ENCODE data around the gene CMC1.
"Not testable (repeated sequence)": the region's sequence is repeated elsewhere in the genome, so short reads cannot be mapped to it uniquely, and the experiment has no call there.

Gene CMC1

DNA sequence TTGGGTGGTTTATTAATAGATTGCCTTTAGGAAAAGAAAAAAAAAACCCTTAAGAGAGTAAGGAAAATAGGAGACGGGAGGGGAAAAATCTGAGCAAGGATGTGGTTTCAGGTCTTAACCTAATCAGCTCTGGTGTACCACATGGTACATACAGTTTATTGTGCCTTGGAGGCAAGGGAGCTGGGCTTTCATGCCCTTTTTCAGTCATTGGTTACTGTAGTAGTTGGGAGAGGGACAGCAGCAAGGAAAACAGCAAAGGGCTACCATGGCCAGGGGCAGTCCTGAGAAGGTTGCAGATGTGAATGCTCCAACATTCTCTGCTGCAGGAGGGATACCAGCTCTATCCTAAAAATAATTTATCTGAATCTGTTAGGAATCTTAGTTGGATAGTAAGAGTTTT, 5.9 kb downstream of the CMC1 start:
- no peak for DNase-seq

DNA sequence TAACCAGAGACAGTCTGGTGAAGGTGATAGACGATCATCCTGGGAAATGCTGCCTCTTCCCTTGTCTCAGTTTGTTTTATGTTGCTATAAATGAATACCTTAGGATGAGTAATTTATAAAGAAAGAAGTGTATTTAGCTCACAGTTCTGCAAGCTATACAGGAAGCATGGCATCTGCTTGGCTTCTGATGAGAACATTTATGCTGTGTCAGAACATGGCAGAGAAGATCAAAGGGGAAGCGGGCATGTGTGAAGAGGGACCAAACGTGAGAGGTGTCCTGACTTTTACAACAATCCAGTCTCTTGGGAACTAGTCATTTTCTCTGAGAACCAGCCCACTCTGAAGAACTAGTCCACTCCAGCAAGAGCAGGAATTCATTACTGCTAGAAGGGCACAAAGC, 9.6 kb downstream of the CMC1 start:
- no peak for DNase-seq

DNA sequence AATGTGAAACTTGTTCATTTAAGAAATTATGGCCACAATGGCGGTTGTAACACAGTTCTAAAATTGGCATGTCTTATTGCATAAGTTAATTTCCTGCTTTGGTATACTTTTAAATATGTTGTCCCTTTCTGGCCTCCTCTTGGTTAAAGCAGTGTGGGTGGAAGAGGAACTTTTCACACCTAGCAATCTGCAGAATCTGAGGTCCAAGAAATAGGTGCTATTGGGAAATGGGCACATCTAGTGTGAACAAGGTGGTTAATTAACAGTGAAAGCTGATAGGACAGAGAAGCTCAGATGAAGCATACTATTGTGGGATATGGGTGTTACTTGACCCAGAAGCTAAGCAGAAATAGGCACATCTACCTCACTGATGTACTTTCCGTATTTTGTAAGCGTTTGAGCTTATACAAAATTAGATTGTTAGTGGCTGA, 10.6 kb downstream of the CMC1 start:
- no peak for DNase-seq

DNA sequence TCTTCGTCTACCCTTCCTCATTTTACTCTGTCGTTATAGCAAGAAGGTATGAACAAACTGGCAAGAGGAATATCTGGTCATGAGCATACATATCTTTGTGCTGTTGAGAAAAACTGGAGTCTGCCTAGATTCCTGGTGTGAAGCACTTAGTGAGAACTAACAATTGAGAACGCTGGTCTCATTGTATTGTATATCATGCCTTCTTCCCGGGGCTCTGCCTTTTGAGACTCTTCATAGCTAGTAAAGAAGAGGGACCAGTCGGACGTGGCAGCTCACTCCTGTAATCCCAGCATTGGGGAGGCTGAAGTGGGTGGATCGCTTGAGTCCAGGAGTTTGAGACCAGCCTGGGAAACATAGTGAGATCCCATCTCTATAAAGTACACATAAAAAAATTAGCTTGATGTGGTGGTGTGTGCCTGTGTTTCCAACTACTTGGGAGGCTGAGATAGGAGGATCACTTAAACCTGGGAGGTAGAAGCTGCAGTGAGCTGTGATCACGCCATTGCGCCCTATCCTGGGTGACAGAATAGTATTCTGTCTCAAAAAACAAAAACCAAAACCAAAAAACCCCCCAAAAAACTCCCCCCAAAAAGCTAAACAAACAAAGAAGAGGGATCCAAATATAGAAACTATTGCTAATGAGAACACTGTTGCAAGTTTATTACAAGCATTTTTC, 11.8 kb downstream of the CMC1 start:
- DNase-seq = no peak

DNA sequence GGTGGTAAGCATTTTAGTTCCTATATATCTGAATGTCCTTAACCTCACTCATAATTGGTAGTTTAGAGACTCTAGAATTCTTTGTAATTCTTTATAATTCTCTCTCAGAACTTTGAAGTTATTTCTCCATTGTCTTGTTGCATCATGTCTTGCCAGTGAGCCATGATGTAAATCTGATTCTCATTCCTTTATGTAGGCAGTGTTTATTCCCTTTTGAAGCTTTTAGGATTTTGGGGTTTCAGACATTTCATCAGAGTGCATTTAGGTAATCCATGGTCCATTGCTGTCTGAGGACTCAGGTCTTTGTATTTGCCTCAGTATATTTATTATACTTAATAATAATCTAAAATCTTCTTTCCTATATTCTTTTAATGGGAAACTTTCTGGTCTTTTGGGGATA, 20.6 kb downstream of the CMC1 start:
- no peak for DNase-seq

DNA sequence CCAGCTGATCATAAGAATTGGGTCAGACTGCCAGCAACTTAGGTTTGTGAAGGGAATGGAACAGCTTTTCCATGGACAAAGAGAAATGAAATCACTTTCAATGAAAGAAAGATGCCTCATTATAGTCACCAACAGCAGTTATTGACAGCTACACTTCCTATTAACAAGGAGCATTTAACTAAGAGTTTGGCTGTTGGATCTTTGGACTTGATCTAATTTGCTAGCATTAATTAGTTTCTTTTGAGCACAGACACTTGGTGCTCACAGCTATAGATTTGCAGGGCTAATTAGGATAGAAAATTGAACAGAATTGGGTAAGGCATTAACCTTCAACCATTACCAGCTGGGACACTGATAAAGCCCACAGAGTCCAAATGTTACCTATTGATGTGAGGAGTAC, 24.2 kb downstream of the CMC1 start:
- no peak for DNase-seq

GRCh38 chr3:28267984-28268849, 26.8 kb downstream of the CMC1 start:
- no peak for DNase-seq

GRCh38 chr3:28268989-28269388, 27.6 kb downstream of the CMC1 start:
- no peak for DNase-seq

DNA sequence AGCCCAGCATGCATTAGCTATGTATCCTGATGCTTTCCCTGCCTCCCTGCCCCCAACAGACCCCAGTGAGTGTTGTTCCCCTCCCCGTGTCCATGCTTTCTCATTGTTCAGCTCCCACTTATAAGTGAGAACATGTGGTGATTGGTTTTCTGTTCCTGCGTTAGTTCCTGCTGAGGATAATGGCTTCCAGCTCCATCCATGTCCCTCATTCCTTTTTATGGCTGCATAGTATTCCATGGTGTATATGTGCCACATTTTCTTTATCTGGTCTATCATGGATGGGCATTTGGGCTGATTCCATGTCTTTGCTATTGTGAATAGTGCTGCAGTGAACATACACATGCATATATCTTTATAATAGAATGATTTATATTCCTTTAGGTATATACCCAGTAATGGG, 28.5 kb downstream of the CMC1 start:
- DNase-seq = not testable (repeated sequence)

- DNase-seq = no peak
Observed at GRCh38 chr3:28273837-28274236, 32.4 kb downstream of the CMC1 start.

- no peak for DNase-seq
Observed at GRCh38 chr3:28278918-28279317, 37.5 kb downstream of the CMC1 start.

DNA sequence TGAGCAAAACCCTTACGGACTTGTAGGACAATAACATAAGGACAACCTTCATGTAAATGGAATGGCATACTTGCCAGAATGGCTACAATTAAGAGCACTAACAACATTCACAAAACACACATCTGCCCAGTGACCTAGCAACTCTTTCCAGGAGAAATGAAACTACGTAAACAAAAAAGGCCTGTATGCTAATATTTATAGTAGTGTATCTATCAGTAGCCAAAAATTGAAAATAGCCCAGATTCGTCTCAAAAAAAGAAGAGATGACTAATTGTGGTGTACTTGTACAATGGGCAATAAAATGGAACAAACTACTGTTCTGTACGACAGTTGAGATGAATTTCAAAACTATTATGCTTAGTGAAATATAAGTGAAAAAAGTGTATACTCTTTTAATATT, 38.4 kb downstream of the CMC1 start:
- DNase-seq = no peak

GRCh38 chr3:28280781-28281180, 39.4 kb downstream of the CMC1 start:
- no peak for DNase-seq

GRCh38 chr3:28286595-28286994, 45.2 kb downstream of the CMC1 start:
- peak; percentile 2 for DNase-seq

DNA sequence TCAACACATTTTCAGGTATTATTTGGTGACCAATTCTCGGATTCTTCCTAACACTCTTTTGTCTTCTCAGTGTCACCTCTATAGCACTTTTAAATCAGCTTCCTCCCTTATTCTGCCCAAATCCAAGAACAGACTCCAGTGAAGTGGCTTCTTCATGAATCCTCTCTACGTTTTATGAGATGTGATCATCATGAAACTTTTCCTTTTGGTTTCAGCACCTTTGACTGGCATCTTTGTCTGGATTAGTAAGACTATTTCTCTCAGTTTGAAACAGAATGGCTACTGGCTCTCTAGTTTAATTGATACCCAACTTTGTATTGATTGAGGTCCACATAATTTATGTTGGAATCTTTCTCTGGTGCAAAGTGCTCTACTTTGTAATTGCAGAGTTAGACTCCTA, 45.6 kb downstream of the CMC1 start:
- no peak for DNase-seq

DNA sequence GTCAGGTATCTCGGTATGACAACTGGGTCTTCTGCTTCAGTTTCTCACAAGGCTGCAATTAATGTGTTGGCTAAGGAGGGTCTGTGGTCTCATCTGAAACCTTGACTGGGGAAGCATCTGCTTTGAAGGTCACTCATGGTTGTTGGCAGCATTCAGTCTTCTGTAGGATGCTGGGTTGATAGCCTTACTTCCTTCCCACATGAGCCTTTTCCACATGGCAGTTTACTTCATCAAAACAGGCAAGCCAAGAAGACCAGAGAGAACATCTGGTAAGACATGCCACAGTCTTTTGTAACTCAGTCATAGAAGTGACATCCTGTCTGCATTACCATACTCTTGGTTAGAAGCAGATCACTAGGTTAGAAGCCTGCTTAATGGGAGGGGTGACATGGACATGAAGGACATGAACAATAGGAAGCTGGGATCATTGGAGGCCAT, 49.5 kb downstream of the CMC1 start:
- no peak for DNase-seq

GRCh38 chr3:28291577-28291976, 50.2 kb downstream of the CMC1 start:
- no peak for DNase-seq

- no peak for DNase-seq
Observed at GRCh38 chr3:28292622-28293021, 51.2 kb downstream of the CMC1 start.

DNA sequence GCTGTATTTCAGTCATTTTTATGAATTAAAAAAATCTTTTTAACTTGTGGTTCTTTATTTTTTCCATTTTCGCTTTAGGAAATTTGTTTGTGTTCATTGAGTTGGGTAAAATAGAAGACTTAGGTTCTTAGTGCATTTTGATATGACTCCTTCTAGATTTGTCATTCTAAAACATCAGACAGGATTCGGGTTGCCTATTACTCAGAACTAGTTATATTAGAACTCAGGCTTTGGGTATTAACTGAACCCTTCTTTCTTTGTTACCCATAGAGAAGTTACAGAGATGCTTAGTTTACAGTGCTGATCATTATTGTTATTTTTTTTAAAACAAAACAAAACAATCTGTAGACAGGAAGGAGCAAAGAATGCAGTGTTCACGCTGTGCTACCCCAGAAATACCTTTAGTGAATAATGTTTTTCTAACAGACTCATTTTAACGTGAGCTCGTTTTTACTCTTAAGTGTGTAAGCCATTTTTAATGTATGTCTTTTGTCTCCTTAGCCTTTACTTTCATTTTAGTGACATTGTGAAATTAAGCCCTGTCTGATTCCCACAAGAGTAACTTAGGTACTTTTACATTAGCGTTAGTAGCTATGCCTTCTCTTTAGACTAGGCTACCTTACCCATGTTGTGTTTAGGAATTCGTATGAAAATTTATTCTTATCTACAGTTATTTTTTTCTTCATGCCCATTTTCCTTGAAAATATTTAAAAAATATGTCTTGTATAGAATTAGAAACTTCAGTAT, 53.4 kb downstream of the CMC1 start:
- DNase-seq = no peak

DNA sequence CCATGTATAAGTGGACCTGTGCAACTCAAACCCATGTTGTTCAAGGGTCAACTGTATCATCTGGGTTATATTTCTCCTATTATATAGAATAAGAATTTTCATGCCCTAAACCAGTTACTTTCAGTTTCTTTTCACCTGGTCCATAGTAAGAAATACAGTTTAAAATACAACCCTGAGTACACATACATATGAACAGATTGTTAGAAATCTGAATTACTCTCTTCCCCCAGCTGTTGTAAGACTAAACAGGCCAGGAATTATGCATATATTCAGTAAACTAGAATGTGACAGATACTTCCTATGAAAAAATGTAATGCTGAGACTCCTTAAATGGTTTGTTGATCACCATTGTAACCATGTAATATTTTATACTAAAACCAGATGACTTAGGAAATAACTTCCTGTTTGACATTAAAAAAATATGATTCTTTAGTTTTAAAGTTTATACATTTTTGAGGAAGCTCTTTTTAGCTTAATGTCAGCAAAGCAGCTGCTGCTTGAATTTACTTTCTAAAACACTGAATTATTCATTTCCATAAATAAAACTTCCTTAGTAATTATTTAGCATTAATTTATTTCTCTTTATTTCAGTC, 54.6 kb downstream of the CMC1 start:
- no peak for DNase-seq

- DNase-seq = no peak
Observed at GRCh38 chr3:28299705-28300104, 58.3 kb downstream of the CMC1 start.

GRCh38 chr3:28300345-28300962, 59.0 kb downstream of the CMC1 start:
- DNase-seq = no peak

GRCh38 chr3:28301688-28302087, 60.3 kb downstream of the CMC1 start:
- DNase-seq = no peak

All from NCI-H748 treated with DMSO at 0.1 percent for 48 hours (cell line).